ENCODE measurements around the gene PRKN. TPM values are rescaled to one million over a fixed set of nuclear protein-coding genes. Genes with fewer than 3 reads are reported as not detected.

Gene PRKN
- total RNA-seq, 1 donor from 2014 or later = 5.7 TPM

- no peak for DNase-seq (ENCODE audit: low spot score)
Measured at GRCh38 chr6:162019349-162019748, 708.2 kb downstream of the PRKN start.

GRCh38 chr6:162017536-162017935, 710.0 kb downstream of the PRKN start:
- TF ChIP-seq CTCF (IDR thresholded peaks at IDR 0.05) = no peak
- Mint-ChIP-seq H3K4me1 (ENCODE audit: low read depth) (peaks cover 5% of the 10 kb centered on the region), H3K27ac (ENCODE audit: unreplicated experiment) (no peak overlapping the region), H3K27me3 (ENCODE audit: low read depth) (no peaks in the 10 kb centered on the region), H3K9me3 (ENCODE audit: low read depth) (peaks cover 15% of the 10 kb centered on the region), H3K36me3 (ENCODE audit: low read depth) (no peaks in the 10 kb centered on the region), H3K4me3 (ENCODE audit: unreplicated experiment) (no peak overlapping the region)
- no peak for DNase-seq (ENCODE audit: low spot score)

More at GRCh38 chr6:162019349-162019748, 708.2 kb downstream of the PRKN start:
- H3K27ac Mint-ChIP-seq (ENCODE audit: unreplicated experiment) = no peak overlapping the region
- H3K36me3 Mint-ChIP-seq (ENCODE audit: low read depth) = peaks cover 2% of the 10 kb centered on the region
- H3K4me3 Mint-ChIP-seq (ENCODE audit: unreplicated experiment) = no peak overlapping the region
- H3K27me3 Mint-ChIP-seq (ENCODE audit: low read depth) = no peaks in the 10 kb centered on the region
- H3K9me3 Mint-ChIP-seq (ENCODE audit: low read depth) = peaks cover 23% of the 10 kb centered on the region
- peaks cover 5% of the 10 kb centered on the region for H3K4me1 Mint-ChIP-seq (ENCODE audit: low read depth)
- no peak for TF ChIP-seq CTCF (IDR thresholded peaks at IDR 0.05)

DNA sequence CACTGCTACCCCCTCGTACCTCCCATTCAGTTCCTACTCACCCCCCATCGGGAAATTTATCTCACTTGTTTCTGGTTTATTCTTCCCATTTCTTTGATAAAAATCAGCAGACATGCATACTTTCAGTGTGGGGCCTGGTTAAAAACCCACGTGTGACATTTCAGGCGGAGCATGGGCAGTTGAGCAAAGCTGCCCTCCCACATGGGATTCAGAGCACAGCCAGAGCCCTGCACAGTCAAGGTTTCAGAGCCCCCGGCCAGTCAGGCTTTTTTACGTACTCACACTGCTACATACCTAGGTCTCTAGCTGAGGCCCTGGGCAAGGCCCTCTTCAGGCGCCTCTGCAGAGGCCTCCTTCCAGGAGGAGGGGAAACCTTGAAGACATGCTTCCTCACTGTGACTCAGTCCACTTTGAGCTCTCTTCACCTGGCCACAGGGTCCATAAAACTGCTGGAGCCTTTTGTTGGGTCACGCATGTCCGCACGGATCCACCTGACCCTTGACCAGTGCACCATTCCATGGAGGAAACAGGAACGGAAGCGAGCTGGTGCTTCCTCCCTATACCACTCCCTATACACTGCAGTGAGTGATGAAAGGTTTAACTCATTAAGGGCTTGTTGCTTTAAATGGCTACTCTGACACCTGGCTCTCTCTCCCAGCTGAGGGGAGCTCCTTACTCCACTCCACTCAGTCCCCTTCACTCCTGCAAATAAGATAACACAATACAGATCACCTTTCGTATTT, 713.3 kb downstream of the PRKN start:
- Mint-ChIP-seq H3K9me3 (ENCODE audit: low read depth) (peaks cover 7% of the 10 kb centered on the region), H3K27ac (ENCODE audit: unreplicated experiment) (no peak overlapping the region), H3K36me3 (ENCODE audit: low read depth) (no peaks in the 10 kb centered on the region), H3K4me3 (ENCODE audit: unreplicated experiment) (no peak overlapping the region), H3K27me3 (ENCODE audit: low read depth) (no peaks in the 10 kb centered on the region), H3K4me1 (ENCODE audit: low read depth) (peaks cover 5% of the 10 kb centered on the region)
- no peak for DNase-seq (ENCODE audit: low spot score)
- no peak for TF ChIP-seq CTCF (IDR thresholded peaks at IDR 0.05)

- no peaks in the 10 kb centered on the region for H3K36me3 Mint-ChIP-seq (ENCODE audit: low read depth)
- no peak overlapping the region for H3K27ac Mint-ChIP-seq (ENCODE audit: unreplicated experiment)
- no peak overlapping the region for H3K4me3 Mint-ChIP-seq (ENCODE audit: unreplicated experiment)
- H3K4me1 Mint-ChIP-seq (ENCODE audit: low read depth) = peaks cover 16% of the 10 kb centered on the region
- no peak for DNase-seq (ENCODE audit: low spot score)
- no peak for TF ChIP-seq CTCF (IDR thresholded peaks at IDR 0.05)
- peaks cover 12% of the 10 kb centered on the region for H3K9me3 Mint-ChIP-seq (ENCODE audit: low read depth)
- H3K27me3 Mint-ChIP-seq (ENCODE audit: low read depth) = no peaks in the 10 kb centered on the region
Measured at GRCh38 chr6:162005372-162005771, 722.2 kb downstream of the PRKN start.

DNA sequence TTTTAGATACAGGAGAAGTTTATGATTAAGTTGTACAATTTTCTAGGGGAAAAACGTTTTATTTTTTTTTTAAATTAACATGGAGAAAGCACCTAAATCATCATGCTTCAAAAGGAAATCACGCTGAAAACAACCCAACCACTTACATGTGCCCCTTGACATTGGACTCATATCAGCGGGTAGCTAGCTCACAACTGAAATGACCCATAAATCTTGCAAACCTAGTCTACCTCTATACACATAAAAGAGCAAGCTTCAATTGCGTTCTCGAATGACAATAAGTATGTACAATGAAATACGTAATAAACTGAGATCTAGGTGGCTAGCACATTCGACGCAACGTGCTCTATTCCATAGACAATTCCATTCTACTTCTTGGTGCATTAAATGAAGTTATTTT, 730.8 kb downstream of the PRKN start:
- no peaks in the 10 kb centered on the region for H3K4me1 Mint-ChIP-seq (ENCODE audit: low read depth)
- no peak overlapping the region for H3K27ac Mint-ChIP-seq (ENCODE audit: unreplicated experiment)
- H3K27me3 Mint-ChIP-seq (ENCODE audit: low read depth) = no peaks in the 10 kb centered on the region
- no peak overlapping the region for H3K4me3 Mint-ChIP-seq (ENCODE audit: unreplicated experiment)
- no peak for DNase-seq (ENCODE audit: low spot score)
- peaks cover 5% of the 10 kb centered on the region for H3K36me3 Mint-ChIP-seq (ENCODE audit: low read depth)
- TF ChIP-seq CTCF (IDR thresholded peaks at IDR 0.05) = no peak
- peaks cover 31% of the 10 kb centered on the region for H3K9me3 Mint-ChIP-seq (ENCODE audit: low read depth)
